Measurements from ENCODE around the gene PPP2R5B.

Gene PPP2R5B

DNA sequence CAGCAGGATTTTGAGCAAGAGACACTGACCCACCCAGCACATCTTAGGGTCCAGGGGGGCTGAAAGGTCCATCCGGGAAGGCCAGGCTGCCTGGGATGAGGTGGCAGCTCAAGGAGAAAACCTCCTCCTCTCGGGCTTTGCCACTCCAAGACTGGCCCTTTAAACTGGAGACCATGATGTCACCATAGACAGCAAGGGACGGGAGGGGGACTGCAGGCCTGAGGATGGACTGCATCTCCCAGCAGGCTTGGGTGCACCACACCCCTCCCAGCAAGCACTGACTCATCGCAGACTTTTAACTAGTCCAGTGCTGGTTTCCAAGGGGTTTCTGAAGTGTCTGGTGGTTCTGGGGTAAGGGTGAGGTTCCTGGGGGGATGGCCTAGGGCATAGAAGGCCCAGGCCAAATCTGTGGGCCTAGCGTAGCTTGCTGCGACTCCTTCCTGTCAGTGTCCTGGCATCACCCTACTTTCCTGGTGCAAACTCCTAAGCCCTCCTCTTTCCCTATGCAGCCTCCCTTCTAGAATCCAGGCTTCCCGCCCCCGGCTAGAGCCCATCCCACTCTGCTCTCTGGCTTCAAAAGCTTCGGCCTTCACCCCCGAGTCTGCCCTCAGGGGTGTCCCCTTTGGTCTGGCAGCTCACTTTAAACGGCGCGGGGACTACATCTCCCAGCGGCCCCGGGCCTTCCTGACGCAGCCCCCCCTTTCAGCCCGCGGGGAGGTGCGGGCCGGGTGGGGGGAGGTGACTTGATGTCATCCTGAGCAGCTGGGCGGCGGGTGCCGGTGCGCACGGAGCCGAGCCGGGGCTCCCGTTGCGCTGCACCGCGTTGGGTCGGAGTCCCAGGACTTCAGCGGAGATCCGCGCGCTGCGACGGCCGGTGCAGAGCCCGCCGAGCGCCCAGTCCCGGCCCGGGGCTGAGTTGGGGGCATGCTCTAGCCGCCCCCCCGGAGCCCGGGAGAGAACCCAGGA lies at the start of gene PPP2R5B:
PPP2R5B (plus strand) TSS at position 746 of the 966 bp plus-strand sequence. CDS start 1,046 bp downstream, outside the sequence.
- peak; percentile 82 for DNase-seq (ENCODE audit: low read depth)

DNA sequence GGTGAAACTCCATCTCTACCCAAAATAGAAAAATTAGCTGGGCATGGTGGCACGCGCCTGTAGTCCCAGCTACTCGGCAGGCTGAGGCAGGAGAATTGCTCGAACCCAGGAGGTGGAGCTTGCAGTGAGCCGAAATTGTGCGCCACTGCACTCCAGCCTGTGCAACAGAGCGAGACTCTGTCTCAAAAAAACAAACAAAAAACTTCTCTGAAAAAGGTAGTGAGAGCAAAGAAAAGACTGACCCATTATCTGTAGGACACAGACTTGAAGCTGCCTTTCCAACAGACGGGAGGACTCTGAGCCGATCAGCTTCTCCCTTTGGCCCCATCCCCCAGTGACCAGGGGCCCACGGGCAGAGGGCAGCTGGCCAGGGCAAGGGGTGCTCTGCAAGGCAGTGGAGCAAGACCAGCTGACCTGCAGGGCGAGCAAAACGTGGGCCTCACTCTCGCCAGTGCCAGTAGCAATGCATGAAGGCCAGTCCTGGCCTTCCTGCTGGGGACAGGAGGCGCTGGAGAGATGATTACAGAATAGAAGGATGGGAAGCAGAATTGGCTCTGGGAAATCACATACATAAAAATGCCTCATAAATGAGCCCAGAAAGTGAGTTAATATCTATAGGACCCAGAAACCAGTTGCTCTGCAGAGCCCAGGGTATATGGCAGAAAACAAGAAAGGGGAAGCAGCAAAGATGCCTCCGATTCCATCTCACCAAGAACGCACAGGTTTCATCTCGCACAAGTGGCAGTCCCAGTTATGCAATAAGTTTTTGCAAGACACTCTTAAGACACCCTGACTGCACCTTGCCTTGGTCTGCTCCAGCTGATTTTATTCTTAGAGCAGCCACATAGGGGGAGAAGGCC lies 48.9 kb upstream of the PPP2R5B start:
- DNase-seq (ENCODE audit: low read depth), result no peak

DNA sequence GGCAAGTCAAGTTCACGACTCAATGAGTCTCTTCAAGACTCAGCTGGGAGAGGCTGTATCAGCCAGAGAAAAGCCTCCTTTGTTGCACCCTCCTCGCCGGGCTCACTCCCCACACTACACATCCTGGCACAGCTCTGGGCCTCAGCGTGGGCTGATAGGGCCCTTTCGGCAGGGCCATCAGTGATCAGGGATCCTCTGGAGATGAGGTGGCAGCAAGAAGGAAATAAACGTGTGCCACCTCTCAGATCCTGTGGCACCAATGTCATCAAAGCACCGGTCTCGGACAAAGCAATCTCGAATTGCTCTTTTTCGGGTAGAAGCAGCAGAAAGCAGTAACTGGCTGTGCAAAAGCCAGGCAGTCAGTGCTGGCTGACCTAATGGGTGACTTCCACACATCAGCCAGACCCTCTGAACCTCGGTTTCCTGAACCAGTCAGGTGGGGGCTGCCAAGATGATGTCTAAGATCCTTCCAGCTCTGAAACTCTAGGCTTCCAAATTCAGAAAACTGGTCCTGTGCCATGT lies 48.2 kb upstream of the PPP2R5B start:
- DNase-seq (ENCODE audit: low read depth), result no peak

DNA sequence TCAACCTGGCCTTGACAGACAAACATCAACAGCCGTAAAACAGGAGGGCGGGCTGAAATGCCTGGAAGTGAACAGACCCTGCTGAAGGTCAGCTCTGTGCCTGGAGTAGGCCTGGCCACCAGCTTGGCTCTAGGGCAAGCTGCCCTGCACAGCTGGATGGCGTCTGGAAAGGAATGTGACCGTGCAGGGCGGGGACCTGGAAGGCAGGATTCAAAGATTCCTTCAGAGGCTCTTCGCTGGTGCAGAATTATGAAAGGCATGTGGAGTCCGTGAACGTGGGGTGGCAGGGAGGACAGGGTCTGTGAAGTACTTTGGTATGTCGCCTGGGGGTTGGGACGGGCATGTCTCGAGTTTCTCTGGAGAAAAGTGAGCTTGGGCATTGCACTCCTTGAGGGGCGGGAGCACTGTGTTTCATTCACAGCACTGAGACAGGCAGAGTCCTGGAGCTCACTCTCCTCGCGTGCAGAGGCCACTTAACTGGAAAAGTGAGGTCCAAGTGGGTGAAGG lies 47.6 kb upstream of the PPP2R5B start:
- no peak for DNase-seq (ENCODE audit: low read depth)

DNA sequence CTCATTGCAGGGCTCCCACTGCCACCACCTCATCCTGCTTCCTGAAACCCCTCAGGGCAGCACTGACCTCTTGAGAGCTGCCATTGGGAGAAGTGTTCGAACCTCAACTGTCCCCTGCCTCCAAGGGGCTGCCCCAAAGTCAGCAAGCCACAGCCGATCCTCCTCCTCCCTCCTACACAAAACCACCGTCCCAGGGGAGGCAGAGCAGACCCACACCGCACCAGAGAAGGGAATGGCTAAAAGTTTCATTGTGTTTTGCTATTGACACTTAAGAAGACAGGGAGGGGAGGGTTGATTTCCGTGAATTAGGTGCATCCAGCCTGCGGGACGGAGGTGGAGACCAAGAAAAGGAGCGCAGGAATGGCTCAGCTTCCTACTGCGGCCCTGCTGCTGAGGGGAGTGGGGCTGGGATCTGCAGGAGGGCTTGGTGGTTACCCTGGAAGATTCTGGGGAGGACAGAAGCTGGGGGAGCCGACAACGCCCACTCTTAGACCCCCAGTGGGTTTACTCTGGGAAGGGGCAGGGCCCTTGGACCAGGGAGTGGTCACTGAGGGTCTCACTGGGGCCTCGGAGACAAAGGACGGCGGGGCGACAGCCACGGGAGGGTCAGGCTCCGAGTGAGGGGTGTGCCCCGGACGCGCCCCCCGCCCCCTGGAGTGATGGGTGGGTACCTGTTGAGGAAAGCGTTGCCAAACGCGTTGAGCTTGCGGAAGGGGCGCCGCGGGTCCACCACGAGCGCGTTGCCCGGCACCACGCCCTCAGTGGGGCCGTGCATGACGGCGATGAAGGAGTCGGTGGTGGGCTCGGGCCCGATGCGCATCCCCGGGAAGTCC lies 46.9 kb upstream of the PPP2R5B start:
- no peak for DNase-seq (ENCODE audit: low read depth)

DNA sequence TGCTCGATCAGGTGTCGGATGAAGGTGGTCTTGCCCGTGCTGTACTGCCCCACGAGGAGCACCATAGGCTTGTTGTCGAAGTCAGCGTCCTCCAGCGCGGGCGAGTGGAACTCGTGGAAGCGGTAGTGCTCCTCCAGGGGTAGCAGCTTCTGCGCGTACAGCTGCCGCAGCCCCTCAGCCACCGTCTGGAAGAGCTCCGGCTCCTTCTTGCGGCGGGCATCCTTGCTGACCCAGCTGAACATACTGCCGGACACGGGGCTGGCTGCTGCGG lies 46.3 kb upstream of the PPP2R5B start:
- DNase-seq (ENCODE audit: low read depth), result no peak

DNA sequence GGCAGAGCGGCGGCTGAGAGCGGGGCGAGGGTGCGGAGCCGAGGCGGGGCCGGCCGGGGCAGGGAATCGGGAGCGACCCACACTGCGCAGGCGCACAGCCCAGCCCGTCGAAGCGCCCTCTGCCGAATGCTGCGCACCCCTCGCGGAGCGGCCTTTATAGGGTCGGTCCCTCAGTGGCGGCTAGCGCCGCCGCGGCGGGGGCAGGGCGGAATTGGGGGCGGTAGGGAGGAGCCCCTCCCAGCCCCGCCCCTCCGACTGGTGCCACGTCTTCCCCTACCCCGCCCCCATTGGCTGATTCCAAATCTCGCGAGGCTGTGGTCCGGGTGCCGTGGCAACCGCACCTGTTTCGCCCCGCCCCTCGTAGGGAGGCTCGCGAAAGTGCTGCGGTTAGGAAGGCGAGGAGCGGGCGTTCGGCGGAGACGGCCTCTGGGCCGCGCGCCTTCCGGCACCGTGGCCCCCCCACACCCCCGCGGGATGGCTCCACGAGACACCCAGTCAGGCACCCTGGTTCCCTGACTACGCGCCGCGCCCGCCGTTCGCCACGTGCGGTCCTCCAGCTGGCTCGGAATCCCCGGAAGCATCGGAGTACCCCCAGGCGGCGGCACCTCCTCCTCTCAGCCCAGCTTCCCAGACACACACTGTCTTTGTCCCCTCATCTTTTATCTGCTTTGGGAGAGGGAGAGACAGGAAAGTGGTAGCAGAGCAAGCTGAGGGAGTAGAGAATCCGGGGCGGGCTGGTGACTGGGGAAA lies 45.8 kb upstream of the PPP2R5B start, which contains the start of gene EHD1:
EHD1 (minus strand) TSS at position 128 of the 750 bp plus-strand sequence. CDS start 157 bp downstream, outside the sequence.
- DNase-seq (ENCODE audit: low read depth), result peak; percentile 99

DNA sequence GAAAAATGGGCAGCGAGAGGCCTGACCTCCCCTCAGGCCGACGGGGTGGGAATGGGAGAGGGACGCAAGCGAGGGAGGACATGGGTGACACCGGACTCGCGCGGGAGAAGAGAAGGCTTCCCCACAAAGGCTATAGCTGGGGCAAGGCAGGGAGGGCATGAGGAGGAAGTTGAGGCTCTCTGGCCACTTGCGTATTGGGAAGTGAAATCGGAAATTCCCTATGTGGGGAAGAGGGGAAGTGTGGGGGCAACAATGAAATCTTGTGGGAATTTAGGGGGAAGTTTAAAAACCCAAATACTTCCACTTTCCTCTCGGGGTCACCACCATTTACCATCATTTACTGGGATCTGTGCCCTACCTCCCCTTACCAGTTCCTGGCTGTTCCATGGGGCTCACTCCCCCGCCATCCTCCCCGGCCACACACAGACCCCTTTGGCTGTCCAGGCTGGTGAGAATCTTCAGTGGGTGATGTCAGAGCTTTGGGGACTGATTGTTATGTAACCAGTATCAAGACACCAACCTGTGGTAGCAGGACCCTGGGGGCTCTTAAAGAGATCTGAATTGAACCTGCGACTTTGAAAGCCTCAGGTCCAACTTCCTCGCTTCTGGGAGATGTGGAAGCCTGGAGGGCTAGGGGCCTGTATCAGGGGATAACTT lies 45.1 kb upstream of the PPP2R5B start:
- DNase-seq (ENCODE audit: low read depth), result no peak

DNA sequence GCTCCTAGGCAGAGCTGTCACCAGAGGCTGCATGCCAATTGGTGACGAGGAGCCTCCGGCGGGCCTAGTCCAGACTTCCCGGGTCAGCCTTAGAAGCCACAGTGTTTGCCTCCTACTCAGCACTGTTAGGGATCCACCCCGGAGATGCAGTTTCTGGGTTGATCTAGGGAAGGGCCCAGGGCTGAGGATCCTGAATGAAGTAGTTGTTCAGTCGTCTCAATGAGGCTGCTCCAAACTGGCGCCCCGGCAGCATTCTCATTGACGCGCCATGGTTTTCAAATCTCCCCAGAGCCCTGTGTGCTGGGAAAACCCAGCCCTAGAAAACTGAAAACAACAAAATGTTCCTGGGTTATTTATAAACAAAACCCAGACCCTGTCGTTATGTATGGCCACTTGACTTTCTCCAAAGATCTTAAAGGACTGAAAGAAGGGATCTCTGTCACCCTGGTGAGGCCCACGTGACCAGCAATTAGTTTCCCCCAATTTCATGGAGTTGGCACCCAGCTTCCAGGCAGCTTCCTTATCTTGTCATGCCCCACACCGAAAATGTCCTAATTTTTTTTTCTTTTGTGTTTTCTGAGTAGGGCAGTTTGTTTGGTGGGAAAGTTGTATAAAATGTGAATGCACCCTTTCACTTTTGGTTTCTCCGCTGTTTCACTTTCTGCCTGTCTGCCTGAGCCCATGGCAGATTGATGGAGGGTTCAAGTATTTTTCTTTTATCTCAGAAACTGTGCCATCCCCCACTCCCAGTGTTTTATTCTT lies 44.1 kb upstream of the PPP2R5B start:
- DNase-seq (ENCODE audit: low read depth), result no peak

DNA sequence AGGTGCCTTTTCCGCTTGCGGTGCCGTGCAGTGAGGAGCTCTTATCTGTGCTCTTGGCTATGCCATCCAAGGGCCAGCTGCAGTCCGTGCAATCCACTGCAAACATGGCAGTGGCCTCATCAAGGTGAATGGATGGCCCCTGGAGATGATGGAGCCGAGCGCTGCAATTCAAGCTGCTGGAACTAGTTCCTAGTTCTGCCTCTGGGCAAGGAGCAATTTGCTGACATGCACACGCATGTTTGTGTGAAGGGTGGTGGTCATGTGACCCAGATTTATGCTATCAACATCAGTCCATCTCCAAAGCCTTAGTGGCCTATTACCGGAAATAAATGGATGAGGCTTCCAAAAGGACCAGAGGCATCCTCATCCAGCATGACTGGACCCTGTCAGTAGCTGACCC lies 43.0 kb upstream of the PPP2R5B start:
- DNase-seq (ENCODE audit: low read depth), result no peak

DNA sequence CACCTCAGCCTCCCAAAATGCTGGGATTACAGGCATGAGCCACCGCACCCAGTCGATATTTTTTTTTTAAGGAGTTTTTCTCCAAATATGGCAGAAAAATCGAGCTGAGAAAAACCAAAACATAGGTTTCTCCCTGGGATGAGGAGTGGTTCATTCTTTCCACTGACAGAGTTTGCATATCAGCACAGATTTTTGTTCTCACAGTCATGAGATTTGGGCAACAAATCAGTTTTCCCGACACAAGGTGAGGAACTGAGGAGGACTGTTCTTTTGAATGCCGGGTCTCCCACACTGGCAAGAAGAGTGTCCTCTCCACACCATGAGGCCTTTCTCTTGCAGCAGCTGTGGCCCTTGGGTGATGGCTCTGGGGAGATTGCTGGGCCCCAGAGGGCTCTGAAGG lies 42.2 kb upstream of the PPP2R5B start:
- no peak for DNase-seq (ENCODE audit: low read depth)

DNA sequence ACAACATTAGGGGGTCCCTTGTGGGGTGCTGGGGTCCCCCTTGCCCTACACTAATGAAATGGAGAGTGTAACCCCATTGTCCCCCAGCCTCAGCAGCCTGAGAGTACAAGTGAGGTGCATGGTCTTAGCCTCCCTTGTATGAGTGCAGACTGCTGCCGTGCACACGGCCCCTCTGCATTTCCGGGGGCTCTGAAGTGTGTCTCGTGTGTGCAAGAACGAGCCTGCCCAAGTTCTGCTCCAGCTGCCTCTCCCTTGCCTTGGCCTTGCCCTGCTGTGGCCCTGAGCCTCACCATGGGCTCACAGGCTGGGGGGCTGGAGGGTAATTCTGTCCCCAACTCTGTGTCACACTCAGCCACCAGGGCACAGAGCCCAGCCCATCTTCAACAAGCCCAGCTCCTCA lies 40.9 kb upstream of the PPP2R5B start:
- no peak for DNase-seq (ENCODE audit: low read depth)

DNA sequence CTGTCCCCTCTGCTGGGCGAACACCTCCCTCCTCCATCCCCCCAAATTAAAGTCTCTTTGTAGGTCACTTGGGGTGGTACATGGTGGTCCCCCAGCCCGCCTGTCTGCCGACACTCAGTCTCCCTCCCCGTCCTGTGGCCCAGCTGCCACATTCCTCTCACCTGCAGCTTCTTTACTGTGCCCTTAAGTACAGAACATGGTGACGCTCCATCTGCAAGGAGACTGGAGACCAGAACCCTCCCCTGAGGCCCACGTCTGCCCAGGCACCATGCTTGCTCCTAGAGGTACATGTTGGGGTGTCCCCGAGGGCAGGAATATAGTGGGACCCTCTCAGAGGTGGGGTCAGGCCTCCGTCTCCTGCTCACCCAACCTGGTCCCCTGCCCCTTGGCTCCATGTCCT lies 40.5 kb upstream of the PPP2R5B start:
- DNase-seq (ENCODE audit: low read depth), result no peak

DNA sequence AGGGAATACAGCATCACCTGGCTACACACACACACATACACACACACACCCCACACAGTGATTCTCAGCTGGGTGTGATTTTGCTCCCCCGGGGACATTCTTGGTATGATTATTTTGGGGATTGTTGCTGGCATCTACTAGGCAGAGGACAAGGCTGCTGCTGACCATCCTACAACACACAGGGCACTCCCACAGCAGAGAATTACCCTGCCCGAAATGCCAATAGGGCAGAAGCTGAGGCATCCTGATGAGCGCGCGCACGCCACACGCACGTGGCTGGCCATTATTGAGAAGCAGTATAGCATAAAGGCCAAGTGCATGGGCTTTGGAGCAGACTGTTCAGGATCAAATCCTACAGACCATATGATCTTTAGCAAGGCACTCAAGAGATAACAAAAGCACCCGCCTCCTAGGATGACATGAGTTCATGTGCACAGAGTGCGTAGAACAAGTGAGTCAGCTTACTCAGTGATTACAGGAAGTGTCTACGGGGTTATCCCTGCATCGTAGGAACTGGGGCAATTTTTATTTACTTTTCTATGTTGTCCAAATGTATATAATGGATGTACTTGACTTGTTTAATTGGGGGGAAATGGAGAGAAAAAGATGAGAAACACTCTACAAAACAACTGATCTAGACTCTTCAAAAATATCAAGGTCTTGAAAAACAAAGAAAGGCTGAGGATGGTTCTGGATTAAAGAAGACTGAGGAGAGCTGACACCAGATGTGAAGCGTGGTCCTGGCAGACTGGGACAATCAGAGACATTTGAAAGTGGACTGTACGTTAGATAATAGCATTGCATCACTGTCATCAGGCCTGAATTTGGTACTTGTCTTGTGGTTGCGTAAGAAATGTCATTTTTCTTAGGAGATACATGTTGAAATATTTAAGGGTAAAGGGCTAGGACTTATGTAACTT lies 38.9 kb upstream of the PPP2R5B start:
- no peak for DNase-seq (ENCODE audit: low read depth)

DNA sequence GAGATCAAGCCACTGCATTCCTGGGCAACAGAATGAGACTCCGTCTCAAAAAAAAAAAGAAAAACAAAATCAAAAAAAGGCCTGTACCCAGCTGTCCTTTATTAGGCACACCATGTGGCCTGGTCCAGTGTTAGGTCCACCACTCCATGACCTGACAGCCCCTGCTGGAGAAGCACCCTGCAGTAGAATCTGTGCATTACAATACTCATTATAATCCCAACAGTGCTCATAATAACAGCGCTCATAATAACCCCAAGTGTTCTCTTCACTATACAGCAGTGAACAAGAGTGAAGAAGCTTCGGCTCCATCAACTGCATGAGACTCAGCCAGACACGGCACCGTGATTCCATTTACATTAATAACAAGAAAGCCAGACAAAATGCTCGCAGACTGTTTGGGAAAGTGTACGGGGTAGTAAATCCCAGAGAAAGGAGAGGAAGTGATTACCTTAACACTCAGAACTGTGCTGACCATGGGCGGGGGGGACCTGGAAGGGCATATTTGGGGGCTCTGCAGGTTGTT lies 37.2 kb upstream of the PPP2R5B start:
- no peak for DNase-seq (ENCODE audit: low read depth)

DNA sequence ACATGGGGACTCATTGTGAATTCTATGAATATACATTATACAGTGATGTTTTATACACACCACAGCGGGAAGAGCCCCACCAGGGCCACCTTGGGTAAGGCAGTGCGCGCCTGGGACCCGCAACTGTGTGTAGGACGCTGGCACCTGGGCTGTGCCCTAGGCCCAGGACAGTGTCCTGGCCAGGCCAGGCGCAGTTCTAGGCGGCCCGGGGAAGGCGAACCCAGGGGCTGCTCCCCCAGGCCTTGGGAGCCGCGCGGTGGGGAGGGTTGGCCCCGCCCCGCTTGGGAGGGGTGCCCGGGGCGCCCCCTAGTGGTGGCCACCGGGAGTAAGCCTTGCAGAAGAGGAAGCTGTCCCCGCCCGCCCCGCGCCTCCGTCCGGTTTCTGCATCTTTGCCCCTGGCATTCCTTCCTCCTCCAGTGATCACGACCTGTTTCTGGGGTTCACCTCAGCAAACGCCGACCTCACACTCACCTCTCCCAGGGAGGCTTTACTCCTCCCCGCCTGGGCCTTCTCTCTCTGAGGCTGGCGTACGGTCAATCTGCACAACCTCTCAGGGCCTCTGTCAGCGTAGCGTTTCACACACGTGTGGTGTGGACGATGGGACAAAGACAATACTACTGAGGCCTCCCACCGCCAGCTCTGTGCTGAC lies 36.6 kb upstream of the PPP2R5B start:
- peak; percentile 66 for DNase-seq (ENCODE audit: low read depth)

DNA sequence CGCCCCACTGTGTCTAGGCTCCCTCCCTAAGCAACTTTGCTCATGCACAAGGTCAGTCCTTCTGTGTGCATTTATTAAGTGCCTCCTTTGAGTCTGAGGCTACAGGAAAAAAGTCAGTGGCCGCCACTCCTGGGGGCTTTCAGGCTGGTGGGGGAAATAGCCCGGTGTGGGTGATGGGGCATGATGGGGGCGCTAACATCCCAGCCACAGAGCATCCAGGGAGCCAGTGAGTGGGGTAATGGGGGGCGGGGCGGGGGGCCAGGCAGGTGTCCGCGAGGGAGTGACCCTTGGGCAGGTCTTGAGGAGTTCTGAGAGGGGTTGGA lies 36.1 kb upstream of the PPP2R5B start:
- DNase-seq (ENCODE audit: low read depth), result no peak
